GM23338 (cell line): ENCODE results near the gene SPOCK2.

Experiments
- CREB1 ChIP-seq: fragments of 250-450 bp; sonication (Bioruptor Pico); IDR thresholded peaks from 2 replicates; pipeline ENCODE4 v1.5.0; 2020; ENCODE audit warnings: low read depth, mild to moderate bottlenecking, moderate library complexity
- ETS1 ChIP-seq: IDR thresholded peaks from 2 replicates; pipeline ENCODE4 v1.6.1; 2016; ENCODE audit warnings: antibody characterized with exemption
- EZH2 ChIP-seq: fragments of 200-600 bp; sonication (generic); IDR thresholded peaks from one replicate; pipeline ENCODE4 v1.8.0; 2017; ENCODE audit warnings: antibody characterized with exemption, mild to moderate bottlenecking, low read depth; ENCODE audit not compliant: unreplicated experiment
- EZH2phosphoT487 ChIP-seq: fragments of 200-600 bp; sonication (generic); IDR thresholded peaks from one replicate; pipeline ENCODE4 v1.8.1; 2018; ENCODE audit warnings: antibody characterized with exemption; ENCODE audit not compliant: unreplicated experiment
- JUNB ChIP-seq: IDR thresholded peaks from one replicate; pipeline ENCODE4 v1.6.1; 2016; ENCODE audit warnings: antibody characterized with exemption; ENCODE audit not compliant: unreplicated experiment
- NANOG ChIP-seq: IDR thresholded peaks from 2 replicates; pipeline ENCODE4 v1.6.1; 2016; ENCODE audit warnings: antibody characterized with exemption, borderline replicate concordance
- POLR2AphosphoS5 ChIP-seq: IDR thresholded peaks from 2 replicates; pipeline ENCODE4 v1.6.1; 2016; ENCODE audit warnings: antibody characterized with exemption, low read depth
- REST ChIP-seq: IDR thresholded peaks from one replicate; pipeline ENCODE4 v1.6.1; 2018; ENCODE audit warnings: antibody characterized with exemption; ENCODE audit not compliant: unreplicated experiment
- TF ChIP-seq, protein P1 (sequence below), 2 experiments: fragments of 200-600 bp in 1 of 2; sonication (generic) in 1 of 2; conservative IDR thresholded peaks; 2 replicates each; pipeline versions ENCODE4 v1.5.1 to v1.6.1; 2016 to 2017; ENCODE audit warnings: antibody characterized with exemption in 2 of 2, low read depth in 2 of 2, mild to moderate bottlenecking in 2 of 2, moderate library complexity in 1 of 2

DNA sequence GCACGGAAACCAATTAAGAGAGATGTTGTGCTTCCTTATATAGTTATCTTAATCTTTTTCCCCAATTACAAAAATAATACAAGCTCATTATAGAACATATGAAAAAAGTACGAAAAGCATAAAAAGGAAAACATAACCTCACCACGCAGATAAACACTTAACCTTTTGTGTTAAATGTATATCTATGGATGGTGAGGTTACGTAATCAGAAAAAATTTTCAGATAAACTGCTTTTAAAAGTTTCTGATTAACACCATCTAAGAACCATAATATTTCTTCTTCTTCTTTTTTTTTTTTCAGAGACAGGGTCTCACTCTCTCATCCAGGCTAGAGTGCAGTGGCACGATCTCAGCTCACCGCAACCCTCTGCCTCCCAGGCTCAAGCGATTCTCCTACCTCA is 49.2 kb upstream of the SPOCK2 start:
- TF ChIP-seq, protein P1, sequence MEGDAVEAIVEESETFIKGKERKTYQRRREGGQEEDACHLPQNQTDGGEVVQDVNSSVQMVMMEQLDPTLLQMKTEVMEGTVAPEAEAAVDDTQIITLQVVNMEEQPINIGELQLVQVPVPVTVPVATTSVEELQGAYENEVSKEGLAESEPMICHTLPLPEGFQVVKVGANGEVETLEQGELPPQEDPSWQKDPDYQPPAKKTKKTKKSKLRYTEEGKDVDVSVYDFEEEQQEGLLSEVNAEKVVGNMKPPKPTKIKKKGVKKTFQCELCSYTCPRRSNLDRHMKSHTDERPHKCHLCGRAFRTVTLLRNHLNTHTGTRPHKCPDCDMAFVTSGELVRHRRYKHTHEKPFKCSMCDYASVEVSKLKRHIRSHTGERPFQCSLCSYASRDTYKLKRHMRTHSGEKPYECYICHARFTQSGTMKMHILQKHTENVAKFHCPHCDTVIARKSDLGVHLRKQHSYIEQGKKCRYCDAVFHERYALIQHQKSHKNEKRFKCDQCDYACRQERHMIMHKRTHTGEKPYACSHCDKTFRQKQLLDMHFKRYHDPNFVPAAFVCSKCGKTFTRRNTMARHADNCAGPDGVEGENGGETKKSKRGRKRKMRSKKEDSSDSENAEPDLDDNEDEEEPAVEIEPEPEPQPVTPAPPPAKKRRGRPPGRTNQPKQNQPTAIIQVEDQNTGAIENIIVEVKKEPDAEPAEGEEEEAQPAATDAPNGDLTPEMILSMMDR (conservative IDR thresholded peaks at IDR 0.05; ENCODE audit: low read depth in 2 of 2) = no peak
- TF ChIP-seq POLR2AphosphoS5 (no peak), EZH2 (no peak), JUNB (no peak), REST (no peak), EZH2phosphoT487 (no peak), CREB1 (CRISPR knock-in tag) (no peak), ETS1 (no peak), NANOG (no peak)
